Measurements from ENCODE around the gene MAPKAPK3.

The MAPKAPK3 gene

GRCh38 chr3:50645378-50645777 lies 28.4 kb downstream of the MAPKAPK3 start:
- H3K27me3 Mint-ChIP-seq: no peaks in the 10 kb centered on the region
- no peak overlapping the region for H3K27ac Mint-ChIP-seq
- peaks cover 3% of the 10 kb centered on the region for H3K4me1 Mint-ChIP-seq (ENCODE audit: low read depth)
- no peak overlapping the region for H3K4me3 Mint-ChIP-seq
- H3K36me3 Mint-ChIP-seq (ENCODE audit: low read depth): peaks cover 60% of the 10 kb centered on the region
- no peaks in the 10 kb centered on the region for H3K9me3 Mint-ChIP-seq

- no peaks in the 10 kb centered on the region for H3K9me3 Mint-ChIP-seq
- H3K4me1 Mint-ChIP-seq (ENCODE audit: low read depth): peaks cover 4% of the 10 kb centered on the region
- H3K4me3 Mint-ChIP-seq: no peak overlapping the region
- peaks cover 38% of the 10 kb centered on the region for H3K36me3 Mint-ChIP-seq (ENCODE audit: low read depth)
- no peak overlapping the region for H3K27ac Mint-ChIP-seq
- no peaks in the 10 kb centered on the region for H3K27me3 Mint-ChIP-seq
These were observed 31.4 kb downstream of the MAPKAPK3 start for GRCh38 chr3:50648313-50648712.

DNA sequence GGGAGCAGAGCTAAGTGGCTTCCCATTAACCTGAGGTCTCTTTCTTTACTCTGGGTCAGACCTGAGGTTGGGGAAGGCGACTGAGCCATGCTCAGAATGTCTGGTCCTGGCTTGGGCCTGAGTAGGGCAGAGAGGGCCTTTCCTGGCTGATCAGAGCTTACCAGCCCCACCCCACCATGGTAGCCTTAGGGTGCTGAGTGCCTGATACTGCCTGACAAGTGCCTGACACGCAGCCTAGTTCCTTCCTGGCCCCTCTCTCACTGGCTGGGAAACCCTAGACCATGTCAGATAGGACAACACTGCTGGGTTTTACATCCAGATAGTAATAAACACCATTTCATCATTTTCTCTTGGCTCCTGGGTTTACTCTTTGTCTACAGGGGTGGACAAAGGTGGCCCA lies 32.0 kb downstream of the MAPKAPK3 start:
- peak overlapping the region; percentile 16 for H3K27ac Mint-ChIP-seq
- H3K27me3 Mint-ChIP-seq: no peaks in the 10 kb centered on the region
- no peaks in the 10 kb centered on the region for H3K9me3 Mint-ChIP-seq
- H3K4me3 Mint-ChIP-seq: no peak overlapping the region
- peaks cover 10% of the 10 kb centered on the region for H3K4me1 Mint-ChIP-seq (ENCODE audit: low read depth)
- H3K36me3 Mint-ChIP-seq (ENCODE audit: low read depth): peaks cover 32% of the 10 kb centered on the region

- Mint-ChIP-seq H3K4me1 (ENCODE audit: low read depth) (peaks cover 15% of the 10 kb centered on the region), H3K36me3 (ENCODE audit: low read depth) (peaks cover 27% of the 10 kb centered on the region), H3K27ac (no peak overlapping the region), H3K27me3 (no peaks in the 10 kb centered on the region), H3K4me3 (no peak overlapping the region), H3K9me3 (no peaks in the 10 kb centered on the region)
These were observed 32.5 kb downstream of the MAPKAPK3 start for GRCh38 chr3:50649451-50649931.

DNA sequence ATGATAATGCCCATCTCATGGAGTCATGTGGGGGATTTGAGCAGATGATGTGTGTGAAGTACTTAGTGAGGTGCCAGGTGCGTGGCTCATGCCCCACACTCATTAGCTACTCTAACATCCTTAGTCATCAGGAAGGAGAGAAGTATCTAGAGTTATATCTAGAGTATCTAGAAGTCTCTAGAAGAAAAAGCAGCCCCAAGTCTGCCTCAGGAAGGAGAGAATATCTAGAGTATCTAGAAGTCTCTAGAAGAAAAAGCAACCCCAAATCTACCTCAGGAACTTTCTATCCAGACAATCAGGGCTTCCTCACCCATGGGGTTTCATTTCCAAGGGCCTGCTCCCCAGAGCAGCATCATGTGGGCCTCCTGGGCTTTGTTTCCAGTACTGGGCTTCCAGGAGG lies 33.1 kb downstream of the MAPKAPK3 start:
- Mint-ChIP-seq H3K4me3 (no peak overlapping the region), H3K9me3 (no peaks in the 10 kb centered on the region), H3K27ac (no peak overlapping the region), H3K36me3 (ENCODE audit: low read depth) (peaks cover 22% of the 10 kb centered on the region), H3K27me3 (no peaks in the 10 kb centered on the region), H3K4me1 (ENCODE audit: low read depth) (peaks cover 20% of the 10 kb centered on the region)

DNA sequence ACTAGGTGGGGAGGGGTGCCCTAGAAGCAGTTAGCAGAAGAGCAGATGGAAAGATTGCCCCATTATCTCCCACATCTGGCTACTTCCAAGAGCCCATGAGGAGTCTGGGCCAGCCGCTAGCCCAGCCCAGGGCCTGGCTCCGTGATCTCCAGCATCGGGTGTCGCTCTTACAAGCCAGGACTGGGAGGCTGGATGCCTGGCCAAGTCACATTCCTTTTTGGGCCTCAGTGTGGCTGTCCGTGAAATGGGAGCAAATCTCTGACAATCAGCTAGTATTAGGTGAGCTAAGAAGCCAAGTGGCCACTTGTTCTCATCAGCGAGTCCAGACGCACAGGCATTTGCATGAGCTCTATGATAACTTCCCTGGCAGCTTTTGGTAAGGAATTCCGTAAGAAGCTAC lies 34.5 kb downstream of the MAPKAPK3 start:
- H3K36me3 Mint-ChIP-seq (ENCODE audit: low read depth): peaks cover 16% of the 10 kb centered on the region
- no peak overlapping the region for H3K27ac Mint-ChIP-seq
- H3K27me3 Mint-ChIP-seq: no peaks in the 10 kb centered on the region
- no peak overlapping the region for H3K4me3 Mint-ChIP-seq
- H3K4me1 Mint-ChIP-seq (ENCODE audit: low read depth): peaks cover 26% of the 10 kb centered on the region
- no peaks in the 10 kb centered on the region for H3K9me3 Mint-ChIP-seq

GRCh38 chr3:50651920-50652529 lies 35.1 kb downstream of the MAPKAPK3 start:
- H3K4me1 Mint-ChIP-seq (ENCODE audit: low read depth): peaks cover 26% of the 10 kb centered on the region
- H3K27ac Mint-ChIP-seq: peak overlapping the region; percentile 1
- H3K4me3 Mint-ChIP-seq: no peak overlapping the region
- H3K36me3 Mint-ChIP-seq (ENCODE audit: low read depth): peaks cover 12% of the 10 kb centered on the region
- no peaks in the 10 kb centered on the region for H3K9me3 Mint-ChIP-seq
- H3K27me3 Mint-ChIP-seq: no peaks in the 10 kb centered on the region

DNA sequence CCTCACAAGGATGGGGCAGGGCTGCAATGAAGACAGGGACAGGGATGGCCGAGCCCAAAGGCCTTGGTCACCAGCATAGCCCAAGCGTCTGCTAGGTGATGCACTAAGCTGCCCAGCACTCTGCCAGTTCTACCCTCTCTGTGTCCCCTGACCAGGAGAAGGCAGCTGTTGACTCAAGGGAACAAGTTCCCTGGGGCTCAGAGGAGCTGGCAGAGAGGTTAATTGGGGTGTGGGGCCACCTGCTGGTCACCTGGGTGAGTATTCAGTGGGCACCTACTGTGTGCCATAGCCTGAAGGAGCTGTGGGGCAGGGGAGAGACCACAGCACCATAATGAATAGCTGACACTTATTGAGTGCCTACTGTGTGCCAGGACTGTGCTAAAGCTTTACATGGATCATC lies 35.8 kb downstream of the MAPKAPK3 start:
- Mint-ChIP-seq H3K27ac (no peak overlapping the region), H3K36me3 (ENCODE audit: low read depth) (peaks cover 7% of the 10 kb centered on the region)

GRCh38 chr3:50653937-50654595 lies 37.1 kb downstream of the MAPKAPK3 start:
- Mint-ChIP-seq H3K36me3 (ENCODE audit: low read depth) (peaks cover under 1% of the 10 kb centered on the region), H3K27me3 (no peaks in the 10 kb centered on the region), H3K4me3 (no peak overlapping the region), H3K4me1 (ENCODE audit: low read depth) (peaks cover 26% of the 10 kb centered on the region), H3K9me3 (no peaks in the 10 kb centered on the region), H3K27ac (peak overlapping the region; percentile 82)

More for the DNA sequence above, 35.8 kb downstream of the MAPKAPK3 start:
- H3K4me1 Mint-ChIP-seq (ENCODE audit: low read depth): peaks cover 26% of the 10 kb centered on the region
- H3K9me3 Mint-ChIP-seq: no peaks in the 10 kb centered on the region
- no peaks in the 10 kb centered on the region for H3K27me3 Mint-ChIP-seq
- H3K4me3 Mint-ChIP-seq: no peak overlapping the region

DNA sequence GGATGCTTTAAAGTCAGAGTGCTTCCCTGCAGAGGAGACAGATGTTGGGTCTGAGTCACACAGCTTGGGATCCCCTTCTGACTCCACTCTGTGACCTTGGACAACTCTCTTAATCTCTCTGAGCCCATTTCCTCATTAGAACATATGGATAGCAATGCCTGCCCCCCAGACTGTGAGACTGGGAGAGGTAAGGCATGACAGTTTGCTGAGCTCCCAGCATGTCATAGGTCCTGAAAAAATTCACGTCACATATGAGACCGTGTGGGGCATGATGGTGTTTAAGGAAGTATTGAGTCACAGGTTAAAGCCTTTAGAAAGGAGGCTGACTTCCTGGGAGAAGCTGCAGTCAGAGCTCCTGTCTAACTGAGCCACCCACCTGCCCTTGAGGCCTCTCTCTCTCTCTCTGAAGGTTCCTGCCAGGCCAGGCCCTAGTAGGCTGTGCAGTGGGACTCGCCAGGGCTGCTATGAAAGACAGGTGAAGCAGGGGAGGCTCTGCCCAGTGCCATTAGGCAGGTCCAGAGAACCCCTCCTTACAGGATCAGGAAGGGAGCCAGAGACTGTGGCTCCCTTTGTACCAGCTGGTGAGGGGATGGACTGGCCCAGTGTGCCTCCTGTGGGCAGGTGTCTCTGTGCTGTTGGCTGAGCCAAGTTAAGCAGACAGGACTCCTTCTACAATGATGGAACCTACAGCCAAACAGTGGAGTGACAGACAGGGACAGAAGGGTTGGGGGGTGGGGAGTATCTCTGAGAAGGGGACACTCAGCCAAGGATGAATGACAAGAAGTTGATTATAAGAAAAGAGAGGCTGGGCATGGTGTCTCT lies 38.3 kb downstream of the MAPKAPK3 start:
- Mint-ChIP-seq H3K27me3 (no peaks in the 10 kb centered on the region), H3K9me3 (no peaks in the 10 kb centered on the region), H3K4me3 (peak overlapping the region; percentile 8), H3K4me1 (ENCODE audit: low read depth) (peaks cover 26% of the 10 kb centered on the region), H3K27ac (peak overlapping the region; percentile 82), H3K36me3 (ENCODE audit: low read depth) (no peaks in the 10 kb centered on the region)

GRCh38 chr3:50656417-50657195 lies 39.7 kb downstream of the MAPKAPK3 start:
- Mint-ChIP-seq H3K9me3 (no peaks in the 10 kb centered on the region), H3K4me3 (no peak overlapping the region), H3K27ac (no peak overlapping the region), H3K27me3 (no peaks in the 10 kb centered on the region), H3K4me1 (ENCODE audit: low read depth) (peaks cover 26% of the 10 kb centered on the region), H3K36me3 (ENCODE audit: low read depth) (no peaks in the 10 kb centered on the region)

GRCh38 chr3:50657407-50657806 lies 40.5 kb downstream of the MAPKAPK3 start:
- Mint-ChIP-seq H3K27ac (no peak overlapping the region), H3K4me3 (no peak overlapping the region), H3K4me1 (ENCODE audit: low read depth) (peaks cover 26% of the 10 kb centered on the region), H3K9me3 (no peaks in the 10 kb centered on the region), H3K36me3 (ENCODE audit: low read depth) (no peaks in the 10 kb centered on the region), H3K27me3 (no peaks in the 10 kb centered on the region)

- Mint-ChIP-seq H3K27ac (no peak overlapping the region), H3K27me3 (no peaks in the 10 kb centered on the region)
These were observed 40.9 kb downstream of the MAPKAPK3 start for GRCh38 chr3:50657816-50658215.

DNA sequence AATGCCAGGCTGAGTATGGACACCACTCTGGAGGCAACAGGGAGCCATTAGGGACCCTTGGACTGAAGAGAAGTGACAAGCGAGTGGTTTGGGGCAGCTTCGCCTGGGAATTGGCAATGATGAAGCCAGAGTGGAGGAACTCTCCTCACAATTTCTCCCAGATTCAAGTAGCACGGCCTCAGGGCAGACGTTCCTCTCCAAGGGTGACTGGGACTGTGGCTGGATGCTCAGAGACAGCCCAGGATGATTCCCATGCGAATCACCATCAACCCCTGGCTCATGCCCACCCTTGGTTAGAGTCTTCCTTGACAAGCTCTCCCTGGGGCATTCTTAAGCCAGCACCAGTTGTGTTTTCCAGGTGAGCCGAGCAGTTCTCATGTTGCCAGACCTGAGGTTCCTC lies 41.5 kb downstream of the MAPKAPK3 start:
- Mint-ChIP-seq H3K27ac (no peak overlapping the region), H3K36me3 (ENCODE audit: low read depth) (no peaks in the 10 kb centered on the region), H3K27me3 (no peaks in the 10 kb centered on the region), H3K4me1 (ENCODE audit: low read depth) (peaks cover 22% of the 10 kb centered on the region), H3K9me3 (no peaks in the 10 kb centered on the region), H3K4me3 (no peak overlapping the region)

More at GRCh38 chr3:50657816-50658215, 40.9 kb downstream of the MAPKAPK3 start:
- Mint-ChIP-seq H3K4me1 (ENCODE audit: low read depth) (peaks cover 25% of the 10 kb centered on the region), H3K9me3 (no peaks in the 10 kb centered on the region), H3K4me3 (no peak overlapping the region), H3K36me3 (ENCODE audit: low read depth) (no peaks in the 10 kb centered on the region)
